DND-41 (cell line): Measurements from ENCODE around the gene RAI1.
A peak's percentile ranks its signal among the peaks of the same experiment; 100 is the strongest.

ENCODE experiments used
- ATAC-seq: fragments of 200-7000 bp; cut with Tn5 transposase; 3 replicates; pipeline ENCODE4 v1.9.1; 2021; ENCODE audit warnings: low read depth; ENCODE audit not compliant: insufficient read depth
- DNase-seq: peaks from one replicate; pipeline ENCODE4 v3.0.0-alpha.2; 2020
- H2AFZ ChIP-seq: 2 replicates; pipeline ENCODE4 v1.6.0; 2012; ENCODE audit warnings: low read depth, low read length
- H3K27ac ChIP-seq: 2 replicates; pipeline ENCODE4 v1.5.1; 2012; ENCODE audit warnings: low read length, inconsistent platforms
- H3K27me3 ChIP-seq: fragments of 200-600 bp; sonication (generic); 2 replicates; pipeline ENCODE4 v1.6.0; 2012; ENCODE audit warnings: low read length, mild to moderate bottlenecking, inconsistent platforms; ENCODE audit not compliant: insufficient read depth, poor library complexity
- H3K36me3 ChIP-seq: 2 replicates; pipeline ENCODE4 v1.5.1; 2012; ENCODE audit warnings: low read length, inconsistent platforms; ENCODE audit not compliant: insufficient read depth
- H3K4me1 ChIP-seq: 2 replicates; pipeline ENCODE4 v1.5.1; 2012; ENCODE audit warnings: mild to moderate bottlenecking, low read length; ENCODE audit not compliant: insufficient read depth
- H3K4me2 ChIP-seq: 2 replicates; pipeline ENCODE4 v1.6.0; 2012; ENCODE audit warnings: mild to moderate bottlenecking, moderate library complexity, low read length, inconsistent platforms; ENCODE audit not compliant: insufficient read depth
- H3K4me3 ChIP-seq, 2 experiments: fragments of 200-600 bp in 1 of 2; shearing (Covaris generic) in 1 of 2; 2 replicates each; pipeline ENCODE4 v1.5.1; 2012 to 2016; ENCODE audit warnings: inconsistent platforms in 2 of 2, low read length in 2 of 2, mild to moderate bottlenecking in 2 of 2, low read depth in 1 of 2, moderate library complexity in 1 of 2
- H3K79me2 ChIP-seq: 2 replicates; pipeline ENCODE4 v1.6.0; 2012; ENCODE audit warnings: low read length, inconsistent platforms; ENCODE audit not compliant: insufficient read depth
- H3K9ac ChIP-seq: 2 replicates; pipeline ENCODE4 v1.6.0; 2012; ENCODE audit warnings: low read depth, mild to moderate bottlenecking, inconsistent platforms, low read length, moderate library complexity
- H3K9me3 ChIP-seq: 2 replicates; pipeline ENCODE4 v1.5.1; 2012; ENCODE audit warnings: low read length, moderate library complexity, mild to moderate bottlenecking, inconsistent platforms; ENCODE audit not compliant: insufficient read depth, severe bottlenecking
- H4K20me1 ChIP-seq: 2 replicates; pipeline ENCODE4 v1.6.0; 2012; ENCODE audit warnings: low read length; ENCODE audit not compliant: insufficient read depth
- EZH2 ChIP-seq: IDR thresholded peaks from 3 replicates; pipeline ENCODE4 v1.6.1; 2012; ENCODE audit warnings: borderline replicate concordance, low read depth, mild to moderate bottlenecking, moderate library complexity, low read length, inconsistent platforms; ENCODE audit not compliant: severe bottlenecking
- TF ChIP-seq, protein P1 (sequence below): IDR thresholded peaks from 2 replicates; pipeline ENCODE4 v1.5.1; 2012; ENCODE audit warnings: borderline replicate concordance, low read length, moderate library complexity, mild to moderate bottlenecking; ENCODE audit not compliant: poor library complexity, severe bottlenecking; ENCODE audit errors: extremely low read depth

The RAI1 gene

DNA sequence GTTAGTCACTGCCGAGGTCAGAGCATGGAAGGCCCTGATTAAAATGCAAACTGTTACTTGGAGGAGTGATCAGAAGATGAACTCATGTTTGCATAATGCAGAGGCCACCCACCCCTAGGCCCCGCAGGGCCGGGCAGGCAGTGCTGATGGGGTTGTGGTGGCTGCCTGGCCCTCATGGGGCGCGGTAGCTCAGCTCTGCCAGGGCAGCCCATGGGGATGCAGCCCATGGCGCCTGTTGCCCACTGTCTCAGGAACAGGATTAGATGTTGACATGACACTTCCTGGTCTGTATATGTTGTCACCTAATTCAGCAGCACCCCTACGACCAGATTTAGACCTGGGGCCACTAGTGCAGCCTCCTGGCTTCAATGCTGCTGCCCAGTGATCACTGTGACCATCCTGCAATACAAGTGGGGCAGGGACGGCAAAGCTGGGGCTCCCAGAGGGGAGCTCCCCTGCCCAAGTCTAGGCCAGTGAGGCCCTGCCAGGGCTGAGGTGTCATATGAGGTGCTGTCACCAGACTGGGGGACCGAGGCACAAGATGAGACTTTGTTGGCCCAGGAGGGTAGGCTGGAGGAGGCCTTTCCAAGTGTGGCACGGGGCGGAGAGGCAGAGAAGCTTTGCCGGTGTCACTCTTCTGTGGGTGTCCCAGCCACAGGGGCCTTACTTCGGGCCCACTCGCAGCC lies 49.1 kb downstream of the RAI1 start:
- TF ChIP-seq EZH2 = no peak
- TF ChIP-seq, protein P1, sequence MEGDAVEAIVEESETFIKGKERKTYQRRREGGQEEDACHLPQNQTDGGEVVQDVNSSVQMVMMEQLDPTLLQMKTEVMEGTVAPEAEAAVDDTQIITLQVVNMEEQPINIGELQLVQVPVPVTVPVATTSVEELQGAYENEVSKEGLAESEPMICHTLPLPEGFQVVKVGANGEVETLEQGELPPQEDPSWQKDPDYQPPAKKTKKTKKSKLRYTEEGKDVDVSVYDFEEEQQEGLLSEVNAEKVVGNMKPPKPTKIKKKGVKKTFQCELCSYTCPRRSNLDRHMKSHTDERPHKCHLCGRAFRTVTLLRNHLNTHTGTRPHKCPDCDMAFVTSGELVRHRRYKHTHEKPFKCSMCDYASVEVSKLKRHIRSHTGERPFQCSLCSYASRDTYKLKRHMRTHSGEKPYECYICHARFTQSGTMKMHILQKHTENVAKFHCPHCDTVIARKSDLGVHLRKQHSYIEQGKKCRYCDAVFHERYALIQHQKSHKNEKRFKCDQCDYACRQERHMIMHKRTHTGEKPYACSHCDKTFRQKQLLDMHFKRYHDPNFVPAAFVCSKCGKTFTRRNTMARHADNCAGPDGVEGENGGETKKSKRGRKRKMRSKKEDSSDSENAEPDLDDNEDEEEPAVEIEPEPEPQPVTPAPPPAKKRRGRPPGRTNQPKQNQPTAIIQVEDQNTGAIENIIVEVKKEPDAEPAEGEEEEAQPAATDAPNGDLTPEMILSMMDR = no peak
- Histone ChIP-seq H2AFZ (no peak overlapping the region), H3K27ac (0 out of 2 replicates have a peak overlapping the region, but pooled peaks have one; percentile 15), H4K20me1 (peaks cover 88% of the 10 kb centered on the region), H3K4me3 (no peak overlapping the region), H3K4me2 (no peak overlapping the region), H3K4me1 (no peaks in the 10 kb centered on the region), H3K9me3 (no peaks in the 10 kb centered on the region), H3K27me3 (no peaks in the 10 kb centered on the region), H3K79me2 (peaks cover 95% of the 10 kb centered on the region), H3K9ac (no peak overlapping the region), H3K36me3 (peaks cover 63% of the 10 kb centered on the region)
- ATAC-seq (no peak), DNase-seq (no peak)

DNA sequence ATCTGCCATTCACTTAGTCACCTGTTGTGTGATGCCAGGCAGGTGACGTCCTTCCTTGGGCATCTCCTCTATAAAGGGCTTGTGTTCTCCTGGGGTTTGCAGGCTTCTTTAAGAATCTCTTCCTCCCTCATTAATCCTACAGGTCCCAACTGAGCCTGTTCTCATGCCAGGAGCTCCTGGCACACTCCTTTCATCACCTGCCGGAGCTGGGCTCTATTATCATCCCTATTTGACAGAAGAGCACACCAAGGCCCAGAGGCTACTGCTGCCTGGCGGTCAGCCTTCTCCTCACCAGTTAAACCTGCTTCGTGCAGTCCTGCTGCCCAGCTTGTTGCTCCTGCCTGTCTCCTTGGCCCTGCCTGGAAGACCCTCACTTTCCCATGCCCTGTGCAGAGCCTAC lies 51.2 kb downstream of the RAI1 start:
- peaks cover 45% of the 10 kb centered on the region for H3K36me3 ChIP-seq
- TF ChIP-seq, protein P1 = no peak
- no peak for TF ChIP-seq EZH2
- H2AFZ ChIP-seq = no peak overlapping the region
- no peaks in the 10 kb centered on the region for H3K4me1 ChIP-seq
- ATAC-seq (no peak), DNase-seq (no peak)
- H3K4me3 ChIP-seq = no peak overlapping the region
- H3K9me3 ChIP-seq = no peaks in the 10 kb centered on the region
- H3K27ac ChIP-seq = no peak overlapping the region
- no peaks in the 10 kb centered on the region for H3K27me3 ChIP-seq
- no peak overlapping the region for H3K9ac ChIP-seq
- H3K79me2 ChIP-seq = peaks cover 95% of the 10 kb centered on the region
- no peak overlapping the region for H3K4me2 ChIP-seq
- peaks cover 91% of the 10 kb centered on the region for H4K20me1 ChIP-seq

DNA sequence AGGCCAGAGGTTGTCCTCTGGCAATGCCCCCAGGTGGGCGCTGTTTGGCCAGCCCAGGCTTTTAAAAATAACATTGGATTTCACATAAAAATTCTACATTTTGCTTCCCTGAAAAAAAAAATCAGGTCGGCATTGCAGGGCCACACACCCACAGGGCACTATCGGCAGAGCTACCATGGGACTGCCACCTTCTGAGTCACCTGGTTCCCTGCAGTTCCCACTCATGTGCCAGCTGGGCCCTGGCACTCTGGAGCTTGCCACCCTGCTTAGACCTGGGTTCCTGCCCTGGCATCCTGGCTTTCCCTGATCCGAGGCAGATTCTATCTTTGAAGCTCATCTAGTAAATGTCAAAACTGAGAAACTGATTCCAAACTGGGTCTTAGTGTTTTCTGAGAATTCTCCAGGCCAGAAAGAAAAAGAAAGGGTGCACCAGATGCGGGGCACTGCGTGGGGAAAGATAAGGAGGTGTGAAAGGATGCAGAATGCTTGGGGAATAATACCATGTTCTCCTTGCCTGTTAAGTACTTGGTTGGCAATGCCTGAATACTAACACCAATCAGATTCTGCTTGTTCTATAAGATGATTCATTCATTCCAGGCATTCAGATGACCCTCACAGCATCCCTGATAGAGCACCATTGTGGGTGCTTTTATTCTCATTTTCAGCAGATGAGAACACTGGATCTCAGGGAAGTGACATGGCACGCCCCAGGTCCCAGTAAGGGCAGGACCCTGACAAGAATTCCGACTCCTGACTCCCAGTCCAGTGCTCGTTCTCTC lies 51.8 kb downstream of the RAI1 start:
- H3K79me2 ChIP-seq = peaks cover 95% of the 10 kb centered on the region

More for the DNA sequence above, 51.8 kb downstream of the RAI1 start:
- Histone ChIP-seq H4K20me1 (peaks cover 91% of the 10 kb centered on the region), H3K9me3 (no peaks in the 10 kb centered on the region), H3K9ac (no peak overlapping the region), H3K27me3 (no peaks in the 10 kb centered on the region), H3K4me1 (no peaks in the 10 kb centered on the region), H2AFZ (no peak overlapping the region), H3K36me3 (peaks cover 38% of the 10 kb centered on the region), H3K4me2 (no peak overlapping the region), H3K4me3 (no peak overlapping the region), H3K27ac (no peak overlapping the region)
- DNase-seq (no peak), ATAC-seq (no peak)
- TF ChIP-seq, protein P1 = no peak
- no peak for TF ChIP-seq EZH2
